ENCODE results near the gene PAQR9. TPM values are rescaled to one million over a fixed set of nuclear protein-coding genes. Genes with fewer than 3 reads are reported as not detected.

PAQR9 gene
- total RNA-seq, 1 experiment from 2014 or later = 0.66 TPM

- no peak for DNase-seq
- Histone ChIP-seq H3K27me3 (no peaks in the 10 kb centered on the region), H3K9me3 (no peaks in the 10 kb centered on the region), H3K4me3 (no peak overlapping the region), H3K36me3 (no peaks in the 10 kb centered on the region)
These were observed 50.9 kb downstream of the PAQR9 start for GRCh38 chr3:142912402-142913172.

Other genes starting within 250 kb of the PAQR9 start
- 2.3 and 2.6 TPM in 2 replicates for gene TRPC1, start 239.6 kb downstream of the PAQR9 start, total RNA-seq (2014; rRNA removed; shearing (Covaris generic); ENCODE audit: low replicate concordance)
- 150 and 205 TPM in 2 replicates for gene PCOLCE2, start 74.6 kb downstream of the PAQR9 start, total RNA-seq (2014; rRNA removed; shearing (Covaris generic); ENCODE audit: low replicate concordance)
- gene U2SURP, start 37.9 kb upstream of the PAQR9 start, total RNA-seq (2014; rRNA removed; shearing (Covaris generic); ENCODE audit: low replicate concordance) = 65.3 and 141 TPM in 2 replicates
- 0.20 and 0.36 TPM in 2 replicates for gene CHST2, start 156.1 kb upstream of the PAQR9 start, total RNA-seq (2014; rRNA removed; shearing (Covaris generic); ENCODE audit: low replicate concordance)